Lower lobe of right lung (tissue), 2 donors: ENCODE results near the gene ADGRF1. TPM values are rescaled to one million over a fixed set of nuclear protein-coding genes. Genes with fewer than 3 reads are reported as not detected.

ENCODE experiments used
- ATAC-seq, 2 donors: fragments of 200-7000 bp; cut with Tn5 transposase; one replicate each; pipeline ENCODE4 v1.9.1; 2020 to 2022; ENCODE audit warnings: mild to moderate bottlenecking in 2 of 2, moderate library complexity in 2 of 2
- DNase-seq: peaks from one replicate; pipeline ENCODE4 v3.0.0-alpha.2; 2020
- H3K27ac ChIP-seq: fragments of 200-600 bp; one replicate; pipeline ENCODE4 v1.8.0; 2022
- H3K27me3 ChIP-seq: fragments of 200-600 bp; one replicate; pipeline ENCODE4 v1.8.0; 2022; ENCODE audit warnings: low read depth
- H3K36me3 ChIP-seq: fragments of 200-600 bp; one replicate; pipeline ENCODE4 v1.8.0; 2022; ENCODE audit warnings: mild to moderate bottlenecking
- H3K4me1 ChIP-seq: fragments of 200-600 bp; one replicate; pipeline ENCODE4 v1.8.0; 2022
- H3K4me3 ChIP-seq: fragments of 200-600 bp; one replicate; pipeline ENCODE4 v1.8.0; 2022; ENCODE audit warnings: mild to moderate bottlenecking
- H3K9me3 ChIP-seq: fragments of 200-600 bp; one replicate; pipeline ENCODE4 v1.8.0; 2022
- intact Hi-C: fragments of 100-400 bp; cut with DNase I; formaldehyde crosslinking; loops from one replicate; pipeline ENCODE4 v1.11.0; 2022
- total RNA-seq: library from RNA; stranded (reverse); fragmentation: NEBNext Ultra II Directional; extraction: Animal tissue kit (Norgen Biotek cat#: 25700); gene quantifications from one replicate; pipeline ENCODE4 v1.2.1, GENCODE V29; 2021
- TF ChIP-seq, protein P1 (sequence below): fragments of 200-600 bp; IDR thresholded peaks from one replicate; pipeline ENCODE4 v1.8.0; 2022; ENCODE audit warnings: antibody characterized with exemption, mild to moderate bottlenecking
- donor health status: DM: no; HTN: yes; CAD: no; lungs with severe emphysema.

The ADGRF1 gene
- total RNA-seq, 1 donor from 2014 or later = 9.9 TPM

DNA sequence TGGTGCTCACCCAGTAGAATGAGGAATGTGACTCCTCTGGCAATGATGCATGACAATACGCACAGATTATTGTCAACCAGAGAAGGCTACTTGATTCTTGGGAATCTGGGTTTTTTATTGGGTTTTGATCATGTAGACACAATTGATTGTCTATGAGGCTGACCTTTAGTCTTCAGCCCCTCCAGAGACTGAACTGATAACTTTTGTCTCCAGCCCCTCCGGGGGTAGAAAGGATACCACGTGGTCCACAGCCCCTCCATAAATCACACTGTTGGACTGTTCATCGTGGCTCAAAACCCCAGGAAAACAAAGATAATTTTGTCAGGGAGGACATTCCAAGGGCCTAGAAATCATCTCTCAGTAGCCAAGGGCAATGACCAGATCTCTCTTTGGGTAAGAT lies 62.9 kb downstream of the ADGRF1 start:
- DNase-seq = no peak
- H3K4me1 ChIP-seq = peaks cover 3% of the 10 kb centered on the region
- H3K27me3 ChIP-seq = no peaks in the 10 kb centered on the region
- H3K9me3 ChIP-seq = no peaks in the 10 kb centered on the region
- TF ChIP-seq, protein P1, sequence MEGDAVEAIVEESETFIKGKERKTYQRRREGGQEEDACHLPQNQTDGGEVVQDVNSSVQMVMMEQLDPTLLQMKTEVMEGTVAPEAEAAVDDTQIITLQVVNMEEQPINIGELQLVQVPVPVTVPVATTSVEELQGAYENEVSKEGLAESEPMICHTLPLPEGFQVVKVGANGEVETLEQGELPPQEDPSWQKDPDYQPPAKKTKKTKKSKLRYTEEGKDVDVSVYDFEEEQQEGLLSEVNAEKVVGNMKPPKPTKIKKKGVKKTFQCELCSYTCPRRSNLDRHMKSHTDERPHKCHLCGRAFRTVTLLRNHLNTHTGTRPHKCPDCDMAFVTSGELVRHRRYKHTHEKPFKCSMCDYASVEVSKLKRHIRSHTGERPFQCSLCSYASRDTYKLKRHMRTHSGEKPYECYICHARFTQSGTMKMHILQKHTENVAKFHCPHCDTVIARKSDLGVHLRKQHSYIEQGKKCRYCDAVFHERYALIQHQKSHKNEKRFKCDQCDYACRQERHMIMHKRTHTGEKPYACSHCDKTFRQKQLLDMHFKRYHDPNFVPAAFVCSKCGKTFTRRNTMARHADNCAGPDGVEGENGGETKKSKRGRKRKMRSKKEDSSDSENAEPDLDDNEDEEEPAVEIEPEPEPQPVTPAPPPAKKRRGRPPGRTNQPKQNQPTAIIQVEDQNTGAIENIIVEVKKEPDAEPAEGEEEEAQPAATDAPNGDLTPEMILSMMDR = no peak
- no peak overlapping the region for H3K27ac ChIP-seq
- no peak overlapping the region for H3K4me3 ChIP-seq
- intact Hi-C loops = no loop called here
- ATAC-seq = no peak
- H3K36me3 ChIP-seq = no peaks in the 10 kb centered on the region

DNA sequence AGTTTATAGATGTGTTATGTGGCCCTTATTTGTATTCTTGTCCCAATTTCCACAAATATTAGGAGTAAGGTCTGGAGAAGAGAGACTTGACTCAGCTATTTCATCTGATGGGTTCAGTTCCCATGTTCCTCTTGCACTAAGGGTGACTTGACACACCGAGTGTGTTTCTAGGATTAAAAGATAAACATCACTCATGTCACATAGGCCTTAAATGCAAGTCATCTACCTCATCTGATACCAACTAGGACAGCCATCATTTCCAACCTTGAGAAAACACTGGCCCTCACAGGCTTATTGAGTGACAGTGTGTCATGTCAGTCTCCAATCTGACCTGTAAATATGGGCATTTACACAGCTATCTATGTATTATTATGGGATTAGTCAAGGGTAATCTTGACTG lies 67.3 kb downstream of the ADGRF1 start:
- no peak for ATAC-seq
- H3K27ac ChIP-seq = no peak overlapping the region
- H3K27me3 ChIP-seq = no peaks in the 10 kb centered on the region
- no peaks in the 10 kb centered on the region for H3K4me1 ChIP-seq
- no peaks in the 10 kb centered on the region for H3K9me3 ChIP-seq
- DNase-seq = no peak
- H3K36me3 ChIP-seq = no peaks in the 10 kb centered on the region
- TF ChIP-seq, protein P1 = no peak
- intact Hi-C loops = no loop called here
- no peak overlapping the region for H3K4me3 ChIP-seq

- TF ChIP-seq, protein P1 = no peak
- no peaks in the 10 kb centered on the region for H3K4me1 ChIP-seq
- no peak for ATAC-seq
- H3K4me3 ChIP-seq = no peak overlapping the region
- intact Hi-C loops = no loop called here
- no peaks in the 10 kb centered on the region for H3K27me3 ChIP-seq
- DNase-seq = no peak
- H3K36me3 ChIP-seq = no peaks in the 10 kb centered on the region
- H3K9me3 ChIP-seq = no peaks in the 10 kb centered on the region
- no peak overlapping the region for H3K27ac ChIP-seq
These were observed 69.1 kb downstream of the ADGRF1 start for GRCh38 chr6:46973029-46973428.

DNA sequence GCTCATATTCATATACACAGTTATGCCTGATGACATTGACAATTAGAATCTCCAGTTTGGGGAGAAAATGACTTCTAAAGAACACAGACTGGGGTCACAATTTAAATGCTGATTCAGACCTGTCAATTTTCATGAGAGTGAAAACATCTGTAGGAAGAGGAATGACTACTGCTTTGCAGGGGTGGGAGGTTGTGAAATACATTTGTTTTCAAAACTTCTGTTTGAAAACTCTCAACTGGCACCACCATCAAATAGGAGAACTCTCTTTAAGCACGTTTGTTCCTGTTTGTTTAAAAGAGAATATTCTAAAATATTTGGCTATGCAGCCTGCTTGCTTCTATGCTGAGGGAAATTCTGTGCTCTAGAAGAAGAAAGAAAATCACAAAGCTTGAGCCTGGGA lies 69.6 kb downstream of the ADGRF1 start:
- intact Hi-C loops = no loop called here
- peak in 1 of 2 donors; percentile 37 for ATAC-seq

GRCh38 chr6:46969206-46969605 lies 72.9 kb downstream of the ADGRF1 start:
- ATAC-seq = no peak
- TF ChIP-seq, protein P1 = no peak
- DNase-seq = no peak
- H3K9me3 ChIP-seq = no peaks in the 10 kb centered on the region
- intact Hi-C loops = no loop called here
- no peaks in the 10 kb centered on the region for H3K27me3 ChIP-seq
- peaks cover 17% of the 10 kb centered on the region for H3K4me1 ChIP-seq
- no peak overlapping the region for H3K4me3 ChIP-seq
- H3K36me3 ChIP-seq = no peaks in the 10 kb centered on the region
- H3K27ac ChIP-seq = no peak overlapping the region

More for the DNA sequence above, 69.6 kb downstream of the ADGRF1 start:
- H3K4me3 ChIP-seq = no peak overlapping the region
- H3K9me3 ChIP-seq = no peaks in the 10 kb centered on the region
- H3K4me1 ChIP-seq = no peaks in the 10 kb centered on the region
- H3K27me3 ChIP-seq = no peaks in the 10 kb centered on the region
- TF ChIP-seq, protein P1 = no peak
- DNase-seq = no peak
- no peaks in the 10 kb centered on the region for H3K36me3 ChIP-seq
- H3K27ac ChIP-seq = no peak overlapping the region
